Measurements from ENCODE around the gene B4GALT7. TPM values are rescaled to one million over a fixed set of nuclear protein-coding genes. Genes with fewer than 3 reads are reported as not detected.
"Not testable (repeated sequence)": the region's sequence is repeated elsewhere in the genome, so short reads cannot be mapped to it uniquely, and the experiment has no call there.

B4GALT7 gene
- total and polyA plus RNA-seq, 4 donors, result 8.1 to 19.7 (median 15.6) TPM

- H3K4me1 ChIP-seq (ENCODE audit: control insufficient read depth in 4 of 4, insufficient read depth in 4 of 4, low read length in 3 of 4), result peaks cover 9 to 20% (median 18%) of the 10 kb centered on the region in 4 donors
- H3K4me3 ChIP-seq (ENCODE audit: low read depth in 1 of 3, low read length in 3 of 3), result no peak overlapping the region
- no peaks in the 10 kb centered on the region for H3K9me3 ChIP-seq (ENCODE audit: control insufficient read depth in 4 of 4, low read length in 3 of 4)
- DNase-seq (ENCODE audit: low spot score), result no peak
- no peaks in the 10 kb centered on the region for H3K27me3 ChIP-seq (ENCODE audit: control insufficient read depth in 4 of 4, insufficient read depth in 4 of 4, low read length in 3 of 4)
- 63% methylated on average over 4 of the region's 4 CpGs for WGBS
- H3K27ac ChIP-seq (ENCODE audit: low read depth in 1 of 2, low read length in 2 of 2), result no peak overlapping the region
- TF ChIP-seq HNF4A (conservative IDR thresholded peaks at IDR 0.05) (peak in 1 of 2 donors; percentile 18), JUND (IDR thresholded peaks at IDR 0.05) (no peak), TAF1 (conservative IDR thresholded peaks at IDR 0.05) (no peak)
- no peaks in the 10 kb centered on the region for H3K36me3 ChIP-seq (ENCODE audit: control insufficient read depth in 4 of 4, insufficient read depth in 3 of 4, low read depth in 1 of 4, low read length in 3 of 4)
- no peak overlapping the region for H3K9ac ChIP-seq (ENCODE audit: low read depth in 1 of 2, low read length in 2 of 2)
Measured at GRCh38 chr5:177557041-177557647, 42.8 kb upstream of the B4GALT7 start.

GRCh38 chr5:177557796-177558195, 42.1 kb upstream of the B4GALT7 start:
- Histone ChIP-seq H3K27ac (ENCODE audit: low read depth in 1 of 2, low read length in 2 of 2) (no peak overlapping the region), H3K9me3 (ENCODE audit: control insufficient read depth in 4 of 4, low read length in 3 of 4) (no peaks in the 10 kb centered on the region), H3K4me3 (ENCODE audit: low read depth in 1 of 3, low read length in 3 of 3) (no peak overlapping the region), H3K4me1 (ENCODE audit: control insufficient read depth in 4 of 4, insufficient read depth in 4 of 4, low read length in 3 of 4) (peaks cover 6 to 14% (median 12%) of the 10 kb centered on the region in 4 donors), H3K27me3 (ENCODE audit: control insufficient read depth in 4 of 4, insufficient read depth in 4 of 4, low read length in 3 of 4) (no peaks in the 10 kb centered on the region), H3K9ac (ENCODE audit: low read depth in 1 of 2, low read length in 2 of 2) (no peak overlapping the region), H3K36me3 (ENCODE audit: control insufficient read depth in 4 of 4, insufficient read depth in 3 of 4, low read depth in 1 of 4, low read length in 3 of 4) (no peaks in the 10 kb centered on the region)
- TF ChIP-seq HNF4G (IDR thresholded peaks at IDR 0.05) (no peak), SP1 (IDR thresholded peaks at IDR 0.05) (no peak), ZBTB33 (IDR thresholded peaks at IDR 0.05) (no peak), HNF4A (conservative IDR thresholded peaks at IDR 0.05) (no peak), FOXA1 (IDR thresholded peaks at IDR 0.05) (no peak), YY1 (IDR thresholded peaks at IDR 0.05) (no peak), FOXA2 (IDR thresholded peaks at IDR 0.05) (no peak), MAX (IDR thresholded peaks at IDR 0.05) (no peak), TAF1 (conservative IDR thresholded peaks at IDR 0.05) (no peak), JUND (IDR thresholded peaks at IDR 0.05) (no peak)
- no peak for DNase-seq (ENCODE audit: low spot score)
- WGBS, result 87% methylated on average over 5 of the region's 5 CpGs

GRCh38 chr5:177559446-177559941, 40.4 kb upstream of the B4GALT7 start:
- not testable (repeated sequence) for H3K4me3 ChIP-seq (ENCODE audit: low read depth in 1 of 3, low read length in 3 of 3); H3K9me3 ChIP-seq (ENCODE audit: control insufficient read depth in 4 of 4, low read length in 3 of 4); H3K27me3 ChIP-seq (ENCODE audit: control insufficient read depth in 4 of 4, insufficient read depth in 4 of 4, low read length in 3 of 4); H3K4me1 ChIP-seq (ENCODE audit: control insufficient read depth in 4 of 4, insufficient read depth in 4 of 4, low read length in 3 of 4); DNase-seq (ENCODE audit: low spot score); H3K36me3 ChIP-seq (ENCODE audit: control insufficient read depth in 4 of 4, insufficient read depth in 3 of 4, low read depth in 1 of 4, low read length in 3 of 4); H3K9ac ChIP-seq (ENCODE audit: low read depth in 1 of 2, low read length in 2 of 2); H3K27ac ChIP-seq (ENCODE audit: low read depth in 1 of 2, low read length in 2 of 2)
- WGBS, result 58% methylated on average over 8 of the region's 8 CpGs

- 81% methylated on average over 8 of the region's 8 CpGs for WGBS
- no peak for DNase-seq (ENCODE audit: low spot score)
- Histone ChIP-seq H3K9me3 (ENCODE audit: control insufficient read depth in 4 of 4, low read length in 3 of 4) (no peaks in the 10 kb centered on the region), H3K4me3 (ENCODE audit: low read depth in 1 of 3, low read length in 3 of 3) (no peak overlapping the region), H3K4me1 (ENCODE audit: control insufficient read depth in 4 of 4, insufficient read depth in 4 of 4, low read length in 3 of 4) (no peaks in the 10 kb centered on the region), H3K27me3 (ENCODE audit: control insufficient read depth in 4 of 4, insufficient read depth in 4 of 4, low read length in 3 of 4) (no peaks in the 10 kb centered on the region), H3K36me3 (ENCODE audit: control insufficient read depth in 4 of 4, insufficient read depth in 3 of 4, low read depth in 1 of 4, low read length in 3 of 4) (no peaks in the 10 kb centered on the region), H3K27ac (ENCODE audit: low read depth in 1 of 2, low read length in 2 of 2) (no peak overlapping the region), H3K9ac (ENCODE audit: low read depth in 1 of 2, low read length in 2 of 2) (no peak overlapping the region)
- TF ChIP-seq ATF3 (IDR thresholded peaks at IDR 0.05) (no peak), JUND (IDR thresholded peaks at IDR 0.05) (no peak), NR2F2 (IDR thresholded peaks at IDR 0.05) (no peak), FOXA2 (IDR thresholded peaks at IDR 0.05) (no peak), YY1 (IDR thresholded peaks at IDR 0.05) (no peak), FOXA1 (IDR thresholded peaks at IDR 0.05) (no peak), RXRA (IDR thresholded peaks at IDR 0.05) (no peak), ZBTB33 (IDR thresholded peaks at IDR 0.05) (no peak), MAX (IDR thresholded peaks at IDR 0.05) (no peak), HNF4G (IDR thresholded peaks at IDR 0.05) (no peak), GABPA (IDR thresholded peaks at IDR 0.05 in 1 of 2, conservative IDR thresholded peaks at IDR 0.05 in 1 of 2) (no peak), TAF1 (conservative IDR thresholded peaks at IDR 0.05) (no peak), HNF4A (conservative IDR thresholded peaks at IDR 0.05) (no peak)
Measured at GRCh38 chr5:177565046-177565445, 34.9 kb upstream of the B4GALT7 start.

All from liver (tissue), 9 donors.